Keratinocyte (primary cell): ENCODE results near the gene PDK1.

Experiments
- EZH2 ChIP-seq: IDR thresholded peaks from one replicate; pipeline ENCODE4 v1.6.1; 2012; ENCODE audit warnings: inconsistent platforms, mild to moderate bottlenecking, low read length, moderate library complexity
- TF ChIP-seq, protein P1 (sequence below), 3 experiments: IDR thresholded peaks in 1 of 3; conservative IDR thresholded peaks in 1 of 3; optimal IDR thresholded peaks in 1 of 3; 2 replicates in 2 of 3; 3 replicates in 1 of 3; pipeline versions ENCODE3 to v1.5.1; 2011; ENCODE audit warnings: low read length in 3 of 3, mild to moderate bottlenecking in 3 of 3, moderate library complexity in 2 of 3, control low read depth in 1 of 3, inconsistent platforms in 1 of 3; ENCODE audit not compliant: insufficient read depth in 2 of 3; ENCODE audit errors: extremely low read depth in 1 of 3

DNA sequence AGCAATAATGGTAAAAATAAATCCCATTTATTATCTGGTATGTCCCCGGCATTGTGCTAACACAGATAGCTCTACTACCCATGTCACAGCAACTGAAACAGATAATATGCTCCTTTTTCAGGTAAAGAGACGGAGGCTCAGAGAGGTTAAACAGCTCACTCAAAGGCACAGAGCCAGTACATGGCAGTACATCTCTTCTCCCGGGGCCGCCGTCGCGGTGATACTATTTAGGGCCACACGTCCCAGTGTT is 693 bp upstream of the PDK1 start:
- TF ChIP-seq, protein P1, sequence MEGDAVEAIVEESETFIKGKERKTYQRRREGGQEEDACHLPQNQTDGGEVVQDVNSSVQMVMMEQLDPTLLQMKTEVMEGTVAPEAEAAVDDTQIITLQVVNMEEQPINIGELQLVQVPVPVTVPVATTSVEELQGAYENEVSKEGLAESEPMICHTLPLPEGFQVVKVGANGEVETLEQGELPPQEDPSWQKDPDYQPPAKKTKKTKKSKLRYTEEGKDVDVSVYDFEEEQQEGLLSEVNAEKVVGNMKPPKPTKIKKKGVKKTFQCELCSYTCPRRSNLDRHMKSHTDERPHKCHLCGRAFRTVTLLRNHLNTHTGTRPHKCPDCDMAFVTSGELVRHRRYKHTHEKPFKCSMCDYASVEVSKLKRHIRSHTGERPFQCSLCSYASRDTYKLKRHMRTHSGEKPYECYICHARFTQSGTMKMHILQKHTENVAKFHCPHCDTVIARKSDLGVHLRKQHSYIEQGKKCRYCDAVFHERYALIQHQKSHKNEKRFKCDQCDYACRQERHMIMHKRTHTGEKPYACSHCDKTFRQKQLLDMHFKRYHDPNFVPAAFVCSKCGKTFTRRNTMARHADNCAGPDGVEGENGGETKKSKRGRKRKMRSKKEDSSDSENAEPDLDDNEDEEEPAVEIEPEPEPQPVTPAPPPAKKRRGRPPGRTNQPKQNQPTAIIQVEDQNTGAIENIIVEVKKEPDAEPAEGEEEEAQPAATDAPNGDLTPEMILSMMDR (optimal IDR thresholded peaks at IDR 0.05 in 1 of 3, IDR thresholded peaks at IDR 0.05 in 1 of 3, conservative IDR thresholded peaks at IDR 0.05 in 1 of 3; ENCODE audit: extremely low read depth in 1 of 3, insufficient read depth in 2 of 3, low read length in 3 of 3) = no peak
- TF ChIP-seq EZH2 = no peak
